Activated CD4-positive, alpha-beta T cell treated with anti-CD3 and anti-CD28 coated beads, Interleukin-2, amount 50 U/mL, for 48 hours (primary cell): ENCODE measurements around the gene PKMYT1.
"Not testable (repeated sequence)": the region's sequence is repeated elsewhere in the genome, so short reads cannot be mapped to it uniquely, and the experiment has no call there.

Source experiments
- DNase-seq, 2 experiments: peaks; one replicate each; pipeline ENCODE4 v3.0.0-alpha.2; 2020

The PKMYT1 gene

GRCh38 chr16:2929693-2930092, 50.6 kb downstream of the PKMYT1 start:
- DNase-seq, result no peak

- DNase-seq, result no peak
These were observed 51.5 kb downstream of the PKMYT1 start for GRCh38 chr16:2928796-2929195.

- DNase-seq, result not testable (repeated sequence)
These were observed 52.1 kb downstream of the PKMYT1 start for GRCh38 chr16:2928151-2928550.

- DNase-seq, result peak; percentile 89 to 92
These were observed 53.1 kb downstream of the PKMYT1 start for GRCh38 chr16:2927010-2927646.

GRCh38 chr16:2926650-2926999, 53.6 kb downstream of the PKMYT1 start:
- no peak for DNase-seq

GRCh38 chr16:2925951-2926649, 54.1 kb downstream of the PKMYT1 start:
- no peak for DNase-seq

GRCh38 chr16:2924901-2925755, 55.1 kb downstream of the PKMYT1 start:
- DNase-seq, result no peak

GRCh38 chr16:2923481-2923880, 56.8 kb downstream of the PKMYT1 start:
- DNase-seq, result no peak
